GM12878 (cell line): Measurements from ENCODE around the gene NCLN. TPM values are rescaled to one million over a fixed set of nuclear protein-coding genes. Genes with fewer than 3 reads are reported as not detected.
"Not testable (repeated sequence)": the region's sequence is repeated elsewhere in the genome, so short reads cannot be mapped to it uniquely, and the experiment has no call there.

Experiments used
- ATAC-seq: fragments of 200-7000 bp; cut with Tn5 transposase; 3 replicates; pipeline ENCODE4 v1.9.1; 2020; ENCODE audit warnings: mild to moderate bottlenecking, moderate library complexity
- BruUV-seq: library from RNA; stranded (reverse); fragments of 400-500 nt; replicated peaks from 2 replicates; lab custom pipeline; 2021; lab: Mats Ljungman, UMichigan
- CTCF ChIA-PET: fragments of 300-600 bp; sonication (Branson Sonifier 250); formaldehyde crosslinking; extraction: SDS; loops from one replicate; lab custom pipeline; 2021; ENCODE audit warnings: inconsistent platforms; lab: Yijun Ruan, JAX
- POLR2A ChIA-PET: fragments of 350-600 bp; formaldehyde crosslinking; extraction: SDS; loops from one replicate; lab custom pipeline; 2021; ENCODE audit warnings: inconsistent platforms; lab: Charles Lee
- RAD21 ChIA-PET: fragments of 300-600 bp; sonication (Branson Sonifier 250); formaldehyde crosslinking; loops from one replicate; lab custom pipeline; 2023; ENCODE audit warnings: antibody characterized with exemption; ENCODE audit not compliant: unreplicated experiment; lab: Charles Lee
- SMC1A ChIA-PET: fragments of 300-600 bp; sonication (Branson Sonifier 250); formaldehyde crosslinking; loops from one replicate; lab custom pipeline; 2023; ENCODE audit not compliant: unreplicated experiment, uncharacterized antibody; lab: Charles Lee
- DNase-seq: peaks from one replicate; pipeline ENCODE4 v3.0.0-alpha.2; 2011; ENCODE audit warnings: low read depth, low spot score
- FAIRE-seq: peaks from 3 replicates; lab custom pipeline; 2011; peaks lifted over from hg19 to GRCh38; lab: Jason Lieb, UNC
- H2AFZ ChIP-seq: 2 replicates; pipeline ENCODE4 v1.6.0; 2011; ENCODE audit warnings: low read depth, low read length, control low read depth; ENCODE audit not compliant: control insufficient read depth
- H3K27ac ChIP-seq: 2 replicates; pipeline ENCODE4 v1.5.1; 2011; ENCODE audit warnings: control low read depth; ENCODE audit not compliant: control insufficient read depth, insufficient read depth
- H3K27me3 ChIP-seq, 2 experiments: replicated peaks in 1 of 2; 2 replicates each; pipeline versions ENCODE4 v1.6.0 to v1.6.1; 2011; ENCODE audit warnings: low read length in 1 of 2; ENCODE audit not compliant: control insufficient read depth in 2 of 2, insufficient read depth in 2 of 2
- H3K36me3 ChIP-seq, 2 experiments: 2 replicates each; pipeline ENCODE4 v1.5.1; 2011; ENCODE audit warnings: low read length in 1 of 2; ENCODE audit not compliant: control insufficient read depth in 2 of 2, insufficient read depth in 2 of 2
- H3K4me1 ChIP-seq: 2 replicates; pipeline ENCODE4 v1.6.1; 2011; ENCODE audit warnings: mild to moderate bottlenecking, low read length, moderate library complexity, mixed read lengths; ENCODE audit not compliant: control insufficient read depth, insufficient read depth
- H3K4me2 ChIP-seq: 2 replicates; pipeline ENCODE4 v1.6.0; 2011; ENCODE audit warnings: control low read depth; ENCODE audit not compliant: control insufficient read depth, insufficient read depth
- H3K4me3 ChIP-seq: fragments of 200-600 bp; sonication (generic); 2 replicates; pipeline ENCODE4 v1.5.1; 2016
- H3K79me2 ChIP-seq: 2 replicates; pipeline ENCODE4 v1.6.0; 2011; ENCODE audit warnings: low read length; ENCODE audit not compliant: control insufficient read depth, insufficient read depth
- H3K9ac ChIP-seq: 2 replicates; pipeline ENCODE4 v1.8.0; 2011; ENCODE audit warnings: low read length, control low read depth, mixed read lengths; ENCODE audit not compliant: control insufficient read depth, insufficient read depth
- H3K9me3 ChIP-seq: replicated peaks from 3 replicates; pipeline ENCODE4 v1.5.1; 2011; ENCODE audit warnings: mild to moderate bottlenecking, low read length; ENCODE audit not compliant: control insufficient read depth, insufficient read depth
- H4K20me1 ChIP-seq: 2 replicates; pipeline ENCODE4 v1.6.0; 2011; ENCODE audit not compliant: control insufficient read depth, insufficient read depth
- BHLHE40 ChIP-seq, 2 experiments: fragments of 450-650 bp in 1 of 2; IDR thresholded peaks; 2 replicates each; pipeline ENCODE4 v1.6.1; 2011 to 2017; ENCODE audit warnings: low read depth in 2 of 2, borderline replicate concordance in 1 of 2, improper control_type of control experiment in 1 of 2, low read length in 1 of 2, mild to moderate bottlenecking in 1 of 2
- CHD2 ChIP-seq: IDR thresholded peaks from 2 replicates; pipeline ENCODE4 v1.6.1; 2011; ENCODE audit warnings: low read depth, low read length, improper control_type of control experiment, borderline replicate concordance
- CREB1 ChIP-seq: IDR thresholded peaks from 2 replicates; pipeline ENCODE4 v1.6.1; 2012; ENCODE audit warnings: low read depth, mild to moderate bottlenecking, inconsistent platforms
- GATAD2B ChIP-seq: fragments of 450-650 bp; conservative IDR thresholded peaks from 2 replicates; pipeline ENCODE4 v1.6.1; 2017; ENCODE audit warnings: low read depth, mild to moderate bottlenecking, moderate library complexity
- IRF5 ChIP-seq: fragments of 450-650 bp; IDR thresholded peaks from 2 replicates; pipeline ENCODE4 v1.6.1; 2017; ENCODE audit warnings: borderline replicate concordance
- MLLT1 ChIP-seq: fragments of 450-650 bp; IDR thresholded peaks from 2 replicates; pipeline ENCODE4 v1.6.1; 2016; ENCODE audit warnings: mild to moderate bottlenecking
- NR2C1 ChIP-seq: fragments of 450-650 bp; IDR thresholded peaks from 2 replicates; pipeline ENCODE4 v1.6.1; 2017; ENCODE audit warnings: antibody characterized with exemption, mild to moderate bottlenecking, moderate library complexity
- POLR2A ChIP-seq: IDR thresholded peaks from 2 replicates; pipeline ENCODE4 v1.6.1; 2011; ENCODE audit warnings: low read depth, mild to moderate bottlenecking, low read length
- SMAD1 ChIP-seq: fragments of 450-650 bp; IDR thresholded peaks from 2 replicates; pipeline ENCODE4 v1.6.1; 2018; ENCODE audit warnings: mild to moderate bottlenecking, low read depth; ENCODE audit not compliant: partially characterized antibody
- SP1 ChIP-seq: IDR thresholded peaks from one replicate; pipeline ENCODE4 v1.6.1; 2011; ENCODE audit warnings: low read depth, low read length
- TCF12 ChIP-seq: IDR thresholded peaks from 2 replicates; pipeline ENCODE4 v1.6.1; 2011; ENCODE audit warnings: low read depth, mild to moderate bottlenecking, low read length
- TCF3 ChIP-seq: IDR thresholded peaks from 2 replicates; pipeline ENCODE4 v1.6.1; 2012; ENCODE audit warnings: low read depth, mild to moderate bottlenecking, low read length, borderline replicate concordance; ENCODE audit not compliant: insufficient read depth
- WGBS: methylation state at CpG from one replicate; pipeline ENCODE4 v1.1.6; 2016; ENCODE audit warnings: low lambda C conversion rate; ENCODE audit not compliant: insufficient replicate concordance, insufficient coverage; ENCODE audit errors: missing lambda C conversion rate; 5-methylcytosine and 5-hydroxymethylcytosine counted together
- in situ Hi-C: fragments of 300-500 bp; cut with MboI; formaldehyde crosslinking; loops from 9 replicates; pipeline ENCODE4 v1.14.3; 2018; ENCODE audit warnings: mixed read lengths
- intact Hi-C: fragments of 100-400 bp; cut with micrococcal nuclease; formaldehyde crosslinking; loops from one replicate; pipeline ENCODE4 v1.14.2; 2022; ENCODE audit not compliant: unreplicated experiment
- polyA plus RNA-seq, 11 experiments: library from polyadenylated mRNA; depleted of rRNA in 4 of 11; unstranded in 6 of 11; stranded (reverse) in 5 of 11; fragments of >200 nt; fragmentation: Nextera tagmentation in 4 of 11; fragmentation: Illumina TruSeq in 1 of 11; extraction: Ambion mirVana in 4 of 11; extraction: Trizol in 1 of 11; gene quantifications; 1 replicate in 1 of 11; 2 replicates in 10 of 11; pipeline versions ENCODE4 v1.2.1 to v1.2.3, GENCODE V29; 2011 to 2016; ENCODE audit warnings: inconsistent platforms in 2 of 11, missing spikeins in 2 of 11, low read depth in 1 of 11
- total RNA-seq, 4 experiments: library from RNA; depleted of rRNA in 3 of 4; stranded (reverse); fragments of >200 nt in 3 of 4; fragmentation: Illumina TruSeq in 1 of 4; extraction: Trizol in 1 of 4; gene quantifications; 2 replicates each; pipeline versions ENCODE4 v1.2.1 to v1.2.3, GENCODE V29; 2013 to 2021

NCLN gene
- total and polyA plus RNA-seq, 10 of the 15 experiments (the other 5 are each of a cell fraction or from before 2014, with no cell fraction given), result 2.2 to 79.1 (median 36.0) TPM

GRCh38 chr19:3172673-3173000 is 13.1 kb upstream of the NCLN start:
- H3K4me2 ChIP-seq, in situ Hi-C loops, H3K9ac ChIP-seq, FAIRE-seq, intact Hi-C loops, H2AFZ ChIP-seq, H3K27me3 ChIP-seq, BruUV-seq, H3K27ac ChIP-seq, ATAC-seq, H3K9me3 ChIP-seq, DNase-seq, RAD21 ChIA-PET, POLR2A ChIA-PET, H3K79me2 ChIP-seq, H4K20me1 ChIP-seq, H3K4me3 ChIP-seq, H3K36me3 ChIP-seq: not testable (repeated sequence)
- 10% methylated on average over 6 of the region's 6 CpGs for WGBS
- ChIA-PET SMC1A (interaction anchor here (0.6 kb wide), 1 partner anchor 611 kb away, joined by 4 read pairs; no protein-coding TSS in a partner anchor), CTCF (interaction anchor here (0.7 kb wide), 1 partner anchor 168 kb away, joined by 3 read pairs; no protein-coding TSS in a partner anchor)
- H3K4me1 ChIP-seq, result peaks cover 19% of the 10 kb centered on the region
- 0 out of 2 replicates have a peak, but pooled peaks have one; percentile 1 for TF ChIP-seq GATAD2B

- Histone ChIP-seq H4K20me1 (no peaks in the 10 kb centered on the region; the same call in 1 of the 2 replicates), H3K79me2 (peaks cover 39% of the 10 kb centered on the region), H2AFZ (peak overlapping the region; percentile 6; the same call in 1 of the 2 replicates), H3K9ac (peak overlapping the region; percentile 42; the same call in 1 of the 2 replicates), H3K36me3 (no peaks in the 10 kb centered on the region), H3K4me1 (peaks cover 22% of the 10 kb centered on the region), H3K27ac (peak overlapping the region; percentile 69), H3K27me3 (no peaks in the 10 kb centered on the region), H3K4me3 (no peak overlapping the region), H3K4me2 (peak overlapping the region; percentile 75), H3K9me3 (no peaks in the 10 kb centered on the region)
- in situ Hi-C loops (no loop called here), intact Hi-C loops (no loop called here)
- ChIA-PET CTCF (interaction anchor here (0.5 to 1.0 kb wide), 3 partner anchors 9 to 47 kb away, joined by 3 to 4 read pairs (median 3); no protein-coding TSS in a partner anchor), RAD21 (no interaction called here), POLR2A (interaction anchor here (0.6 kb wide), 1 partner anchor 123 kb away, joined by 3 read pairs; no protein-coding TSS in a partner anchor), SMC1A (interaction anchor here (0.7 kb wide), 1 partner anchor 11 kb away, joined by 3 read pairs; no protein-coding TSS in a partner anchor)
- 24% methylated on average over 17 of the region's 17 CpGs for WGBS
- BruUV-seq, result no TSS peak
- ATAC-seq (no peak), DNase-seq (peak; percentile 57), FAIRE-seq (no peak)
- TF ChIP-seq SP1, result no peak
- TF ChIP-seq CHD2, result 0 out of 2 replicates have a peak, but pooled peaks have one; percentile 25
- TF ChIP-seq CREB1, result no peak
- peak; percentile 50 for TF ChIP-seq SMAD1
- TF ChIP-seq IRF5, result no peak
- TF ChIP-seq BHLHE40 (IDR thresholded peaks at IDR 0.05; ENCODE audit: borderline replicate concordance in 1 of 2, low read depth in 2 of 2, low read length in 1 of 2), result peak; percentile 66 to 78; a peak in 3 of 4 replicates
- TF ChIP-seq MLLT1, result peak; percentile 39
- no peak for TF ChIP-seq NR2C1
- peak; percentile 31; the same call in 1 of the 2 replicates for TF ChIP-seq TCF12
- 0 out of 2 replicates have a peak, but pooled peaks have one; percentile 57 for TF ChIP-seq TCF3
- peak; percentile 5; the same call in 1 of the 2 replicates for TF ChIP-seq POLR2A
Measured at GRCh38 chr19:3175781-3176714, 9.7 kb upstream of the NCLN start.
